Activated T-helper 1 cell treated with anti-CD3 and anti-CD28 coated beads, Interleukin-12 subunit alpha, Interleukin-12 subunit beta, Interleukin-2, Interleukin-4 antibody, amounts not matched to agents 30 ng/mL and 10 ng/mL and 1 ng/mL, durations not matched to agents 14 hours and 24 hours and 36 hours (primary cell): ENCODE data around the gene SH2B3. TPM values are rescaled to one million over a fixed set of nuclear protein-coding genes. Genes with fewer than 3 reads are reported as not detected.
"Not testable (repeated sequence)": the region's sequence is repeated elsewhere in the genome, so short reads cannot be mapped to it uniquely, and the experiment has no call there.

Experiments used
- DNase-seq: peaks from one replicate; pipeline ENCODE4 v3.0.0; 2021; ENCODE audit warnings: low spot score
- H3K27ac Mint-ChIP-seq: one replicate; pipeline ENCODE4 v1.8.0; 2021; ENCODE audit warnings: mild to moderate bottlenecking, mixed read lengths
- H3K27me3 Mint-ChIP-seq: one replicate; pipeline ENCODE4 v1.8.0; 2022; ENCODE audit warnings: mild to moderate bottlenecking, moderate library complexity, mixed read lengths; ENCODE audit not compliant: insufficient read depth
- H3K36me3 Mint-ChIP-seq: one replicate; pipeline ENCODE4 v1.8.0; 2021; ENCODE audit warnings: low read depth, mixed read lengths
- H3K4me1 Mint-ChIP-seq: one replicate; pipeline ENCODE4 v1.8.0; 2021; ENCODE audit warnings: low read depth, mixed read lengths
- H3K4me3 Mint-ChIP-seq: one replicate; pipeline ENCODE4 v1.8.0; 2021; ENCODE audit warnings: mild to moderate bottlenecking, moderate library complexity, mixed read lengths
- H3K9me3 Mint-ChIP-seq: one replicate; pipeline ENCODE4 v1.8.0; 2021; ENCODE audit warnings: mixed read lengths
- intact Hi-C: fragments of 100-400 bp; cut with micrococcal nuclease; formaldehyde crosslinking; loops from one replicate; pipeline ENCODE4 v1.15.1; 2024
- total RNA-seq: library from RNA; stranded (reverse); gene quantifications from 2 replicates; pipeline ENCODE4 v1.2.3, GENCODE V29; 2022

Gene SH2B3
- total RNA-seq, 1 donor from 2014 or later, result 42.3 TPM

GRCh38 chr12:111368291-111368787 is 37.4 kb upstream of the SH2B3 start:
- Mint-ChIP-seq H3K36me3 (no peaks in the 10 kb centered on the region), H3K27ac (no peak overlapping the region), H3K9me3 (no peaks in the 10 kb centered on the region), H3K4me1 (peaks cover 17% of the 10 kb centered on the region), H3K4me3 (peak overlapping the region; percentile 56), H3K27me3 (peaks cover 18% of the 10 kb centered on the region)
- intact Hi-C loops, result loop anchor here (1.0 to 2.0 kb wide), 2 partner anchors 9 to 36 kb away; partner anchors contain the start of gene SH2B3
- DNase-seq, result no peak

GRCh38 chr12:111368788-111369495 is 36.8 kb upstream of the SH2B3 start, which contains the start of gene PHETA1:
PHETA1 (minus strand) TSS chr12:111369095; CDS start chr12:111363427, 5,668 bp downstream.
- H3K4me3 Mint-ChIP-seq, result peak within 1 kb of the TSS; percentile 80
- intact Hi-C loops, result loop anchor here (1.0 to 2.0 kb wide), 3 partner anchors 10 to 228 kb away; partner anchors contain the start of gene SH2B3
- no peaks in the 10 kb centered on the region for H3K36me3 Mint-ChIP-seq
- no peaks in the 10 kb centered on the region for H3K9me3 Mint-ChIP-seq
- H3K4me1 Mint-ChIP-seq, result peaks cover 17% of the 10 kb centered on the region
- H3K27ac Mint-ChIP-seq, result no peak within 1 kb of the TSS
- DNase-seq, result peak; percentile 79
- peaks cover 18% of the 10 kb centered on the region for H3K27me3 Mint-ChIP-seq

- no peak for DNase-seq
- no peak overlapping the region for H3K27ac Mint-ChIP-seq
- H3K9me3 Mint-ChIP-seq, result no peaks in the 10 kb centered on the region
- peak overlapping the region; percentile 80 for H3K4me3 Mint-ChIP-seq
- intact Hi-C loops, result loop anchor here (1.0 to 2.0 kb wide), 2 partner anchors 35 to 228 kb away; partner anchors contain the start of gene SH2B3
- no peaks in the 10 kb centered on the region for H3K36me3 Mint-ChIP-seq
- H3K4me1 Mint-ChIP-seq, result peaks cover 17% of the 10 kb centered on the region
- H3K27me3 Mint-ChIP-seq, result peaks cover 18% of the 10 kb centered on the region
Measured at GRCh38 chr12:111369496-111370220, 36.1 kb upstream of the SH2B3 start.

- H3K27me3 Mint-ChIP-seq, H3K4me3 Mint-ChIP-seq, H3K36me3 Mint-ChIP-seq, intact Hi-C loops, DNase-seq, H3K9me3 Mint-ChIP-seq, H3K4me1 Mint-ChIP-seq, H3K27ac Mint-ChIP-seq: not testable (repeated sequence)
Measured at GRCh38 chr12:111373231-111373630, 32.5 kb upstream of the SH2B3 start.

GRCh38 chr12:111377440-111377839 is 28.3 kb upstream of the SH2B3 start:
- Mint-ChIP-seq H3K9me3 (no peaks in the 10 kb centered on the region), H3K27me3 (peaks cover 10% of the 10 kb centered on the region), H3K4me3 (no peak overlapping the region), H3K27ac (no peak overlapping the region), H3K4me1 (no peaks in the 10 kb centered on the region), H3K36me3 (no peaks in the 10 kb centered on the region)
- no peak for DNase-seq
- intact Hi-C loops, result no loop called here

- H3K27ac Mint-ChIP-seq, result no peak overlapping the region
- H3K36me3 Mint-ChIP-seq, result no peaks in the 10 kb centered on the region
- DNase-seq, result no peak
- H3K27me3 Mint-ChIP-seq, result peaks cover 8% of the 10 kb centered on the region
- H3K4me3 Mint-ChIP-seq, result no peak overlapping the region
- no peaks in the 10 kb centered on the region for H3K4me1 Mint-ChIP-seq
- H3K9me3 Mint-ChIP-seq, result no peaks in the 10 kb centered on the region
- intact Hi-C loops, result no loop called here
Measured at GRCh38 chr12:111379942-111380554, 25.7 kb upstream of the SH2B3 start.

- intact Hi-C loops, result no loop called here
- H3K36me3 Mint-ChIP-seq, result no peaks in the 10 kb centered on the region
- no peak overlapping the region for H3K27ac Mint-ChIP-seq
- no peaks in the 10 kb centered on the region for H3K9me3 Mint-ChIP-seq
- peaks cover 4% of the 10 kb centered on the region for H3K27me3 Mint-ChIP-seq
- H3K4me1 Mint-ChIP-seq, result no peaks in the 10 kb centered on the region
- no peak overlapping the region for H3K4me3 Mint-ChIP-seq
- no peak for DNase-seq
Measured at GRCh38 chr12:111384596-111384995, 21.1 kb upstream of the SH2B3 start.

GRCh38 chr12:111386885-111387284 is 18.8 kb upstream of the SH2B3 start:
- intact Hi-C loops, result no loop called here

GRCh38 chr12:111387747-111388323 is 17.9 kb upstream of the SH2B3 start:
- no peaks in the 10 kb centered on the region for H3K36me3 Mint-ChIP-seq
- no peak overlapping the region for H3K4me3 Mint-ChIP-seq
- H3K27me3 Mint-ChIP-seq, result peaks cover 4% of the 10 kb centered on the region
- no peak overlapping the region for H3K27ac Mint-ChIP-seq
- H3K4me1 Mint-ChIP-seq, result no peaks in the 10 kb centered on the region
- no peak for DNase-seq
- intact Hi-C loops, result no loop called here
- no peaks in the 10 kb centered on the region for H3K9me3 Mint-ChIP-seq

More at GRCh38 chr12:111386885-111387284, 18.8 kb upstream of the SH2B3 start:
- H3K4me1 Mint-ChIP-seq, result no peaks in the 10 kb centered on the region
- H3K27ac Mint-ChIP-seq, result no peak overlapping the region
- H3K27me3 Mint-ChIP-seq, result peaks cover 4% of the 10 kb centered on the region
- H3K4me3 Mint-ChIP-seq, result no peak overlapping the region
- no peak for DNase-seq
- no peaks in the 10 kb centered on the region for H3K9me3 Mint-ChIP-seq
- no peaks in the 10 kb centered on the region for H3K36me3 Mint-ChIP-seq

GRCh38 chr12:111389635-111390034 is 16.1 kb upstream of the SH2B3 start:
- H3K9me3 Mint-ChIP-seq, result no peaks in the 10 kb centered on the region
- no peak for DNase-seq
- peaks cover 6% of the 10 kb centered on the region for H3K27me3 Mint-ChIP-seq
- H3K36me3 Mint-ChIP-seq, result no peaks in the 10 kb centered on the region
- no peaks in the 10 kb centered on the region for H3K4me1 Mint-ChIP-seq
- intact Hi-C loops, result no loop called here
- H3K27ac Mint-ChIP-seq, result no peak overlapping the region
- no peak overlapping the region for H3K4me3 Mint-ChIP-seq

GRCh38 chr12:111390910-111391309 is 14.8 kb upstream of the SH2B3 start:
- Mint-ChIP-seq H3K36me3 (no peaks in the 10 kb centered on the region), H3K4me3 (no peak overlapping the region)
- intact Hi-C loops, result no loop called here

GRCh38 chr12:111393700-111394300 is 11.9 kb upstream of the SH2B3 start:
- intact Hi-C loops, result no loop called here
- DNase-seq, result no peak
- no peak overlapping the region for H3K27ac Mint-ChIP-seq
- no peaks in the 10 kb centered on the region for H3K9me3 Mint-ChIP-seq
- peaks cover 14% of the 10 kb centered on the region for H3K4me1 Mint-ChIP-seq
- no peak overlapping the region for H3K4me3 Mint-ChIP-seq
- H3K36me3 Mint-ChIP-seq, result no peaks in the 10 kb centered on the region
- peaks cover 4% of the 10 kb centered on the region for H3K27me3 Mint-ChIP-seq

More at GRCh38 chr12:111390910-111391309, 14.8 kb upstream of the SH2B3 start:
- DNase-seq, result no peak
- Mint-ChIP-seq H3K27me3 (peaks cover 6% of the 10 kb centered on the region), H3K27ac (no peak overlapping the region), H3K4me1 (no peaks in the 10 kb centered on the region), H3K9me3 (no peaks in the 10 kb centered on the region)
